Spleen (tissue), 7 donors: Measurements from ENCODE around the gene EGFL8.

Experiments
- POLR2A ChIP-seq, 3 donors: fragments of 450-650 bp; IDR thresholded peaks; one replicate each; pipeline ENCODE4 v1.5.1; 2017; ENCODE audit warnings: antibody characterized with exemption in 3 of 3, mild to moderate bottlenecking in 1 of 3
- POLR2AphosphoS5 ChIP-seq, 3 donors: sonication (generic); formaldehyde crosslinking; IDR thresholded peaks; one replicate each; pipeline ENCODE4 v1.5.1; 2017; ENCODE audit warnings: antibody characterized with exemption in 3 of 3
- TF ChIP-seq, protein P1 (sequence below), 11 experiments: fragments of 200-600 bp in 7 of 11; fragments of 450-650 bp in 4 of 11; sonication (generic) in 4 of 11; IDR thresholded peaks in 8 of 11; conservative IDR thresholded peaks in 3 of 11; 1 replicate in 7 of 11; 2 replicates in 4 of 11; pipeline versions ENCODE4 v1.4.0 to v1.8.0; 2016 to 2021; ENCODE audit warnings: antibody characterized with exemption in 11 of 11, inconsistent platforms in 4 of 11, mild to moderate bottlenecking in 1 of 11
- donor health status: DM: no; HTN: no; CAD: no; lungs with moderate emphysema.
- donor health status: DM: no; HTN: no; CAD: no.
- donor health status: DM: no; HTN: no; CAD: no.

DNA sequence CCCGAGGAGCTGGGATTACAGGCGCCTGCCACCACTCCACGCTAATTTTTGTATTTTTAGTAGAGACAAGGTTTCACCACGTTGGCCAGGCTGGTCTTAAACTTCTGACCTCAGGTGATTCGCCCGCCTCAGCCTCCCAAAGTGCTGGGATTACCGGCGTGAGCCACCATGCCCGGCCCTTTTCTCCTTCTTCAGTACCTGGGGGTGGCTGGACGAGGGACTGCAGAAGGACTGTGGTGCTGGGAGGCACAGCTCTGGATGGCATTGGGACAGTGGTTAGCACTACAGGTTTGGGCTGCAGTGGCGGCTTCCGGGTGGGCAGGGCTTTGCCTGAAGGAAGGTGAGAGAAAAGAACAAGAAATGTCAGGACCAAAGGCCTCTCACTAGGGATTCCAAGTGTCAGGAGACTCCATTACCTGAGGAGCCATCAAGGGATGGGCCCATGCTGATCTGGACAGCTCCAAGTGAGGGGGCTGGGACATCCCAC, 43.8 kb upstream of the EGFL8 start:
- TF ChIP-seq POLR2AphosphoS5 (IDR thresholded peaks at IDR 0.05): no peak
- TF ChIP-seq, protein P1, sequence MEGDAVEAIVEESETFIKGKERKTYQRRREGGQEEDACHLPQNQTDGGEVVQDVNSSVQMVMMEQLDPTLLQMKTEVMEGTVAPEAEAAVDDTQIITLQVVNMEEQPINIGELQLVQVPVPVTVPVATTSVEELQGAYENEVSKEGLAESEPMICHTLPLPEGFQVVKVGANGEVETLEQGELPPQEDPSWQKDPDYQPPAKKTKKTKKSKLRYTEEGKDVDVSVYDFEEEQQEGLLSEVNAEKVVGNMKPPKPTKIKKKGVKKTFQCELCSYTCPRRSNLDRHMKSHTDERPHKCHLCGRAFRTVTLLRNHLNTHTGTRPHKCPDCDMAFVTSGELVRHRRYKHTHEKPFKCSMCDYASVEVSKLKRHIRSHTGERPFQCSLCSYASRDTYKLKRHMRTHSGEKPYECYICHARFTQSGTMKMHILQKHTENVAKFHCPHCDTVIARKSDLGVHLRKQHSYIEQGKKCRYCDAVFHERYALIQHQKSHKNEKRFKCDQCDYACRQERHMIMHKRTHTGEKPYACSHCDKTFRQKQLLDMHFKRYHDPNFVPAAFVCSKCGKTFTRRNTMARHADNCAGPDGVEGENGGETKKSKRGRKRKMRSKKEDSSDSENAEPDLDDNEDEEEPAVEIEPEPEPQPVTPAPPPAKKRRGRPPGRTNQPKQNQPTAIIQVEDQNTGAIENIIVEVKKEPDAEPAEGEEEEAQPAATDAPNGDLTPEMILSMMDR (IDR thresholded peaks at IDR 0.05 in 8 of 11, conservative IDR thresholded peaks at IDR 0.05 in 3 of 11): no peak
- no peak for TF ChIP-seq POLR2A (IDR thresholded peaks at IDR 0.05)
